A673 (cell line): ENCODE data around the gene RSAD2.

Experiments used
- CTCF ChIP-seq: fragments of 300-800, 200-600 bp; sonication (generic); conservative IDR thresholded peaks from 2 replicates; pipeline ENCODE4 v1.5.1; 2017; ENCODE audit warnings: low read depth, mild to moderate bottlenecking, antibody characterized with exemption, low read length, moderate library complexity, mixed read lengths
- EZH2 ChIP-seq: fragments of 200-600 bp; sonication (generic); IDR thresholded peaks from 2 replicates; pipeline ENCODE4 v1.6.1; 2017; ENCODE audit warnings: borderline replicate concordance, low read depth, mild to moderate bottlenecking, mixed read lengths, antibody characterized with exemption, low read length; ENCODE audit not compliant: poor library complexity, severe bottlenecking

GRCh38 chr2:6872394-6872793 lies 5.2 kb upstream of the RSAD2 start:
- TF ChIP-seq CTCF: no peak
- no peak for TF ChIP-seq EZH2
